ENCODE results near the gene IFITM10. TPM values are rescaled to one million over a fixed set of nuclear protein-coding genes. Genes with fewer than 3 reads are reported as not detected.

The IFITM10 gene
- total RNA-seq = 0.22 and 0.43 TPM in 2 replicates

GRCh38 chr11:1750481-1750839, at the start of gene IFITM10:
Gene IFITM10, minus strand, starts transcription at chr11:1750595. Its CDS starts 153 bp downstream, at chr11:1750442.

GRCh38 chr11:1763796-1764661, 13.6 kb upstream of the IFITM10 start, which contains the start of gene CTSD:
Gene CTSD, minus strand, starts transcription at chr11:1763927. Its CDS starts 68 bp downstream, at chr11:1763859.

GRCh38 chr11:1696608-1697570, 53.5 kb downstream of the IFITM10 start, which contains the start of gene KRTAP5-6:
Gene KRTAP5-6, plus strand, starts transcription at chr11:1697195. Its CDS starts 51 bp downstream, at chr11:1697246.

Other genes with a start within 250 kb of the IFITM10 start
- 0.14 and 0.66 TPM in 2 replicates for gene DUSP8, start 178.3 kb downstream of the IFITM10 start, total RNA-seq
- not detected in 2 replicates for gene KRTAP5-1, start 165.3 kb downstream of the IFITM10 start, total RNA-seq
- gene KRTAP5-2, start 152.3 kb downstream of the IFITM10 start, total RNA-seq = not detected in 2 replicates
- gene KRTAP5-3, start 142.1 kb downstream of the IFITM10 start, total RNA-seq = not detected in 2 replicates
- gene KRTAP5-4, start 128.5 kb downstream of the IFITM10 start, total RNA-seq = not detected in 2 replicates
- gene KRTAP5-5, start 120.8 kb downstream of the IFITM10 start, total RNA-seq = not detected in 2 replicates
- not detected in 2 replicates for gene KRTAP5-6, start 53.4 kb downstream of the IFITM10 start, total RNA-seq
- gene CTSD, start 13.3 kb upstream of the IFITM10 start, total RNA-seq = 101 and 265 TPM in 2 replicates
- gene SYT8, start 84.4 kb upstream of the IFITM10 start, total RNA-seq = not detected in 2 replicates
- not detected in 2 replicates for gene TNNI2, start 88.4 kb upstream of the IFITM10 start, total RNA-seq
- gene LSP1, start 102.5 kb upstream of the IFITM10 start, total RNA-seq = 0.22 TPM in 1 of 2 replicates, not detected in the other
- not detected in 2 replicates for gene PRR33, start 141.3 kb upstream of the IFITM10 start, total RNA-seq
- not detected in 2 replicates for gene TNNT3, start 169.1 kb upstream of the IFITM10 start, total RNA-seq
- 82.0 and 99.1 TPM in 2 replicates for gene MRPL23, start 196.7 kb upstream of the IFITM10 start, total RNA-seq
- gene H19, start 247.2 kb upstream of the IFITM10 start, total RNA-seq = 5.2 and 10.7 TPM in 2 replicates

Data from placental pericyte (primary cell).